D721Med (cell line): Measurements from ENCODE around the gene HNF1B.
A peak's percentile ranks its signal among the peaks of the same experiment; 100 is the strongest.

Experiments used
- DNase-seq: peaks from one replicate; pipeline ENCODE4 v3.0.0; 2011; ENCODE audit warnings: low spot score; ENCODE audit not compliant: insufficient read length
- FAIRE-seq: peaks from 2 replicates; lab custom pipeline; 2011; peaks lifted over from hg19 to GRCh38; lab: Jason Lieb, UNC
- CTCF ChIP-seq: IDR thresholded peaks from 2 replicates; pipeline ENCODE4 v1.5.1; 2012; ENCODE audit warnings: mild to moderate bottlenecking, control low read depth; ENCODE audit not compliant: insufficient read depth; ENCODE audit errors: missing control alignments

The HNF1B gene

GRCh38 chr17:37708008-37708615 is 36.7 kb downstream of the HNF1B start:
- no peak for DNase-seq
- FAIRE-seq: no peak
- TF ChIP-seq CTCF: no peak

DNA sequence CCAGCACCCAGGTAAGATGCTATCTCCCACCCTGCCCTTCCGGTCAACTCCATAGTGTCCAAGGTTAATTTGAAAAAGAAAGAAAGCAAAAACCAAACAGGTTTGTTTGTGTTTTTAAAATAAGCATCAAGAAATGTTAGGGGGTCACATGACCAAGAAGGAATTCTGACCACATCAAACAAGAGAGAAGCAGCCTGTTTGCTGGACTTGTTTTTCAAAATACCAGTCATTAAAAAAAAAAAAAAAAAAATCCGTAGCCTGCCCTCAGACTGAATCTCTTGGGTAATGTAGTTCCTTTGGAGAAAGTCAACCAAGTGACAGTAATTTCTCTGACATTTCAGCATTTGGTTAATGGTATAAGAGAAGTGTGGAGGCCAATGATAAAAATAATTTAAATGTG is 38.4 kb downstream of the HNF1B start:
- no peak for TF ChIP-seq CTCF
- FAIRE-seq (no peak), DNase-seq (no peak)

GRCh38 chr17:37702598-37702997 is 42.3 kb downstream of the HNF1B start:
- FAIRE-seq (no peak), DNase-seq (no peak)
- no peak for TF ChIP-seq CTCF

DNA sequence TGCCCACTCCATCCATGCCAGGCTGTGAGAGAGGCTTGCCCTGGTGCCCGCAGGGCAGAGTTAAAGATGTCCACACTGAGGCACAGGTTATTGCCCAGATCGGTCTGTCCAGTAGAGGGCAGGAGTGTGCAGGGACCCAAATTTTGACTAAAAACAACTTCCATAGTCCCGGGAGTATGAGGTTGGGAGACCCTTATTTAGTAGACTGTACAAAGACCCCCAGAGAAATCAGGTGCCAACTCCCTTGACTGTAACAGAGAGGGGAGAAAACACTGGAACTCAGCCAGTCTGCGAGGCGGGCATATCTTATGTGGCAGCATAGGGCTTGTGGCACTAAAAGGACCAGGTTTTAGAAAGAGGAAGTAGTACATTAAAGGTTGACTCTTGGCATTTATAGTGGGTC is 43.4 kb downstream of the HNF1B start:
- no peak for DNase-seq
- FAIRE-seq: no peak
- peak; percentile 45 for TF ChIP-seq CTCF

DNA sequence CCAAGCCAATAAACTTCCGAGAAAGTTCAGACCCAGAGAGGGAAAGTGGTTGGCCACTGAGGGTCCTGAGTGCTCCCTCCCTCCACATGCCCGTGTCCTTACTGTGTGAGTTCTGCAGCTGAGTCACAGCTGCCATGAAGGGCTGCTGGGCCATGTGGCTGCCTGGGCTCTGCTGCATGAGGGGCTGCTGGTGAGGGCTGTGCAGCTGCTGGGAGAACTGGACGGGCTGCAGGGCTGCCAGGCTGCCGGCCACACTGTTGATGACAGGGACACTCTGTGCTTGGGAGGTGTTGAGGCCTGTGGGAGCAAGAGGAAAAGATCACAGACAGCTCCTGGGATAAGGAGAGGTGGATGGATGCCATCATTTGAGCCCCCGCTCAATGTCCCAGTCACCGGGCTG is 44.0 kb downstream of the HNF1B start:
- FAIRE-seq: no peak
- DNase-seq: no peak
- no peak for TF ChIP-seq CTCF

GRCh38 chr17:37699285-37699973 is 45.4 kb downstream of the HNF1B start:
- DNase-seq (no peak), FAIRE-seq (no peak)
- TF ChIP-seq CTCF: no peak

- DNase-seq (no peak), FAIRE-seq (no peak)
- TF ChIP-seq CTCF: no peak
Observed at GRCh38 chr17:37698911-37699255, 46.0 kb downstream of the HNF1B start.
